ENCODE measurements around the gene ZNF830.

- TF ChIP-seq CTCF (IDR thresholded peaks at IDR 0.05 in 4 of 5, conservative IDR thresholded peaks at IDR 0.05 in 1 of 5): peak; percentile 59 to 83 (median 72)
- no peak for TF ChIP-seq POLR2A (IDR thresholded peaks at IDR 0.05)
These were observed 36.9 kb downstream of the ZNF830 start for GRCh38 chr17:34998205-34998604.
